OCI-M2 (cell line): Measurements from ENCODE around the gene NLGN2.

Experiments
- DNase-seq: peaks from one replicate; lab custom pipeline; 2025; ENCODE audit not compliant: unreplicated experiment; lab: John Stamatoyannopoulos, UW

The NLGN2 gene

GRCh38 chr17:7413346-7413985 is 5.8 kb downstream of the NLGN2 start:
- no peak for DNase-seq

GRCh38 chr17:7414837-7415236 is 7.2 kb downstream of the NLGN2 start:
- DNase-seq = no peak

DNA sequence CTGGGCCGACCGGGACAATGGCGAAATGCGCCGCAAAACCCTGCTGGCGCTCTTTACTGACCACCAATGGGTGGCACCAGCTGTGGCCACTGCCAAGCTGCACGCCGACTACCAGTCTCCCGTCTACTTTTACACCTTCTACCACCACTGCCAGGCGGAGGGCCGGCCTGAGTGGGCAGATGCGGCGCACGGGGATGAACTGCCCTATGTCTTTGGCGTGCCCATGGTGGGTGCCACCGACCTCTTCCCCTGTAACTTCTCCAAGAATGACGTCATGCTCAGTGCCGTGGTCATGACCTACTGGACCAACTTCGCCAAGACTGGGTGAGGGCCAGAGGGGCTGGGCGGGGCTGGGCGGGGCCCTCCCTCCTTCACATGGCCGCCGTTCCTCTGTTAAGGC is 8.1 kb downstream of the NLGN2 start:
- no peak for DNase-seq

DNA sequence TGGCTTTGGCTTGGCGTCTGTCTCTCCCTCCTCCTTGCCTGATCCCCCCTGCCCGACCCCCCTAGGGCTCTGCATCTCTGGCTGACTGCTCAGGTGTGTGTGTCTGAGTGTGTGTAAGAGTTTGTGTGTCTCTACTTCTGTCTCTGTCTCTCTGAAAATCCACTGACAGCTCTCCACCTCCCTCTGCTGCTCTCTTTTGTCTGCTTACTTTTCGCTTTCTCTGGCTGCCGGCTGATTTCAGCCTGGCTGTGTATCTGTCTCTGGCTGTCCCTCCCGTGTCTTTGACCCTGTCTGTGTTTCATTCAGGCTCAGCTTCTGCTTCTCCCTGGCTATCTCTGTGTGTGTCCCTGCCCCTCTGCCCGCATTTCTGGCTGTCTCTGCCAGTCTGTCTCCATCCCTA is 8.7 kb downstream of the NLGN2 start:
- no peak for DNase-seq

DNA sequence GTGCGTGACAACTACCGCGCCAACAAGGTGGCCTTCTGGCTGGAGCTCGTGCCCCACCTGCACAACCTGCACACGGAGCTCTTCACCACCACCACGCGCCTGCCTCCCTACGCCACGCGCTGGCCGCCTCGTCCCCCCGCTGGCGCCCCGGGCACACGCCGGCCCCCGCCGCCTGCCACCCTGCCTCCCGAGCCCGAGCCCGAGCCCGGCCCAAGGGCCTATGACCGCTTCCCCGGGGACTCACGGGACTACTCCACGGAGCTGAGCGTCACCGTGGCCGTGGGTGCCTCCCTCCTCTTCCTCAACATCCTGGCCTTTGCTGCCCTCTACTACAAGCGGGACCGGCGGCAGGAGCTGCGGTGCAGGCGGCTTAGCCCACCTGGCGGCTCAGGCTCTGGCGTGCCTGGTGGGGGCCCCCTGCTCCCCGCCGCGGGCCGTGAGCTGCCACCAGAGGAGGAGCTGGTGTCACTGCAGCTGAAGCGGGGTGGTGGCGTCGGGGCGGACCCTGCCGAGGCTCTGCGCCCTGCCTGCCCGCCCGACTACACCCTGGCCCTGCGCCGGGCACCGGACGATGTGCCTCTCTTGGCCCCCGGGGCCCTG is 9.5 kb downstream of the NLGN2 start:
- DNase-seq = no peak

- DNase-seq = no peak
Observed at GRCh38 chr17:7418472-7419152, 11.0 kb downstream of the NLGN2 start.

- DNase-seq = no peak
Observed at GRCh38 chr17:7419819-7420610, 12.4 kb downstream of the NLGN2 start, which contains the start of gene SPEM1. TSS of gene SPEM1 (plus strand) at chr17:7420324. CDS start at chr17:7420385, 61 bp downstream.

DNA sequence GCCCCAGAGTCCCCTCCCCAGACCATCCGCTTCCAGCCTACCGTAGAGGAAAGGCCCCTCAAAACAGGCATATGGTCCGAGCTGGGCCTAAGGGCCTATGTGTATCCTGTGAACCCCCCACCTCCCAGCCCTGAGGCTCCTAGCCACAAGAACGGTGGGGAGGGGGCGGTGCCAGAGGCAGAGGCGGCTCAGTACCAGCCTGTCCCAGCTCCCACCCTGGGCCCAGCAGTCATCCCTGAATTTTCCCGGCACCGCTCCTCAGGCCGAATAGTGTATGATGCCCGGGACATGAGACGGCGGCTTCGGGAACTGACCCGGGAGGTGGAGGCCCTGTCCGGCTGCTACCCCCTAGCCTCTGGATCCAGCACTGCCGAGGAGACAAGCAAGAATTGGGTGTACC is 13.5 kb downstream of the NLGN2 start:
- no peak for DNase-seq

DNA sequence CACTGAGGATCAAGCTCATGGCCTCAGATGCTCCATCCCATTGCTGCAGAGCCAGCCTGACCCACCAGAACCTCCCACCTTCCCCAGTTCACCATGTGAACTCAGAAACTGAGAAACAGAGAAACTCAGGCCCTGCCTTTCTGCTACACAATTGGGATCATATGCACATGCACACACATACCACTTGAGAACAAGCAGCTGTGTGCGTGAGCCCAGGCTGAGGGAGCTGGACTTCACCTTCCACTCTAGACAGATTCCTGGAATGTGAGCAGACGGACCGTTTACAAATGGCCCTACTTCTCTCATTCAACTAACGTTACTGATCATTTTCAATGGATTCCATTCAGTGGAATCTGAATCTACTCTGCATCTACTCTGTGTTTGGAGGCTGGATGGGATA is 16.0 kb downstream of the NLGN2 start:
- no peak for DNase-seq

DNA sequence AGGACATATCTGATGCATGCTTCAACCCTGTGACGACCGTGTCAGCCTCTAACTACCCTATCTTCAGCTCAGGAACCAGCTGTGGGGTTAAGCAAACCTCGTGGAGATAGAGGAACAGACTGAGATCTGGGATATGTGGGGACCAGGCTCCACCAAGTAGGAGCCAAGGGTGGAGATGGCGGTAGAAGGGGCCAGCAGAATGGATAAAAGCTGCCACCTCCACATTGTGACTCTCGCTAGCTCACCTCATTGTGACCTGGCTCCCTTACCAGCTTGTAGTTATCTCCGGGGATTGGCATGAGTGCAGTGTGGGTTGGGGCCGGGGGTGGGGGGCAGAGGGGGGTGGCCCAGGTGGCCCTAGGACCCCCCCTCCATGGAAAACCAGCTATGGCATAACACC is 17.7 kb downstream of the NLGN2 start, which contains the start of gene SPEM2:
SPEM2 (plus strand) TSS at position 301 of the 400 bp plus-strand sequence; CDS start at position 374, 73 bp downstream.
- no peak for DNase-seq

GRCh38 chr17:7425756-7426155 is 18.1 kb downstream of the NLGN2 start:
- no peak for DNase-seq

DNA sequence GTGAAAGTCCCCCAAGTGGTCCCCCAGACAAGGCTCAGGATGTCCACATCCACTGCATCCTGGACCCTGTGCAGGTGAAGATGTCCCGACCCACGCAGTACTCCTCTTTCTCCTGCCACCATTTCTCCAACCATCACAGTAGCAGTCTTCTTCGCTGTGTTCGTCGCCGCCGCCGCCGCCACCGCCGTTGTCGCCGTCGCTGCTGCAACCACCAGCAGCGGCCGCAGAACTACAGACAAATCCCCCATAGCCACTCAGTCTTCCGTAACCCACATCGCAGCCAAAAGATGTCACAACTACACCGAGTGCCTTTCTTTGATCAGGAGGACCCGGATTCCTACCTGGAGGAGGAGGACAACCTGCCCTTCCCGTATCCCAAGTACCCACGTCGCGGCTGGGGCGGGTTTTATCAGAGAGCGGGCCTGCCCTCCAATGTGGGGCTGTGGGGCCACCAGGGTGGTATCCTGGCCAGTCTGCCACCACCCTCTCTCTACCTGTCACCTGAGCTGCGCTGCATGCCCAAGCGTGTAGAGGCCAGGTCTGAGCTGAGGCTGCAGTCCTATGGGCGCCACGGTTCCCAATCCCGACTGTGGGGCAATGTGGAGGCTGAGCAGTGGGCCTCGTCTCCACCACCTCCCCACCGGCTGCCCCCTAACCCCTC is 18.7 kb downstream of the NLGN2 start:
- no peak for DNase-seq

- no peak for DNase-seq
Observed at GRCh38 chr17:7426896-7427489, 19.3 kb downstream of the NLGN2 start.

DNA sequence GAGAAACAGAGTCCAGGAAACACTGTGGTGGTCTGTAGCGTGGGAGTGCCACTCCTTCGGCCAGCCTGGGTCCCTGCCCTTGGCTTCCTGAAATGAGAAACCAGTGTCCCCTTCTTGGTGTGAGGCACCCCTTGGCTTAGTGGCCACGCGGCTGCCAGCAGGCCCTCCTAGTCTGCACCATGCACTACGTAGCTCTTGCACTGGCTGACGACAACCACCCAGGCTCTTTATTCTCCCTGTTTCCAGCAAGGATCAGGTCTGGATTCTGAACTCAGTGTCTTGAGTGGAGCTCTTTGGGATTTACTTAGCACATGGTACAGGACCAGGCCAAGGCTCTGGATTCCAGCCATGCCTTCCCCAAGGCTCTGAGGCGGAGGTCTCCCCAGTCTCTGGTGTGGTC is 19.9 kb downstream of the NLGN2 start:
- DNase-seq = no peak

DNA sequence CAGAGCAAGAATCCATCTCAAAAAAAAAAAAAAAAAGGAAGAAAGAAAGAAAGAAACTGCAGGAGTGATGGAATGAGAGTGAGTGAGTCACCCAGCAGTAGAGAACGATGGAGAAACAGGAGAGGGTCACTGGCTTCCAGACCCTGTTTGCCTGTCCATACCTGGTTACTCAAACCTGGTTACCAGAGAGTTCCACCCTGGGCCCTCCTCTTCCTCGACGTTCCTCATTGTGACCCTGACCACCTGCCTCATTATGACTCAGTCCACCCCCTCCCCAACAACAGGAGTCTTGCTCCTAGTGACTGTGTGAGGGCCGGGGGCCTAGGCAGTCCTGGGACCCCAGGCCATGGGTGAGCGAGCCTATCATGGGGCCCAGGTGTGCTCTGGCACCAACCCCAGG is 20.9 kb downstream of the NLGN2 start, which contains the start of gene SPEM3:
SPEM3 (plus strand) TSS at position 301 of the 400 bp plus-strand sequence; CDS start at position 347, 46 bp downstream.
- no peak for DNase-seq

- DNase-seq = no peak
Observed at GRCh38 chr17:7429722-7430121, 22.1 kb downstream of the NLGN2 start.

- DNase-seq = no peak
Observed at GRCh38 chr17:7431231-7431630, 23.6 kb downstream of the NLGN2 start.

- DNase-seq = no peak
Observed at GRCh38 chr17:7432296-7432695, 24.7 kb downstream of the NLGN2 start.

DNA sequence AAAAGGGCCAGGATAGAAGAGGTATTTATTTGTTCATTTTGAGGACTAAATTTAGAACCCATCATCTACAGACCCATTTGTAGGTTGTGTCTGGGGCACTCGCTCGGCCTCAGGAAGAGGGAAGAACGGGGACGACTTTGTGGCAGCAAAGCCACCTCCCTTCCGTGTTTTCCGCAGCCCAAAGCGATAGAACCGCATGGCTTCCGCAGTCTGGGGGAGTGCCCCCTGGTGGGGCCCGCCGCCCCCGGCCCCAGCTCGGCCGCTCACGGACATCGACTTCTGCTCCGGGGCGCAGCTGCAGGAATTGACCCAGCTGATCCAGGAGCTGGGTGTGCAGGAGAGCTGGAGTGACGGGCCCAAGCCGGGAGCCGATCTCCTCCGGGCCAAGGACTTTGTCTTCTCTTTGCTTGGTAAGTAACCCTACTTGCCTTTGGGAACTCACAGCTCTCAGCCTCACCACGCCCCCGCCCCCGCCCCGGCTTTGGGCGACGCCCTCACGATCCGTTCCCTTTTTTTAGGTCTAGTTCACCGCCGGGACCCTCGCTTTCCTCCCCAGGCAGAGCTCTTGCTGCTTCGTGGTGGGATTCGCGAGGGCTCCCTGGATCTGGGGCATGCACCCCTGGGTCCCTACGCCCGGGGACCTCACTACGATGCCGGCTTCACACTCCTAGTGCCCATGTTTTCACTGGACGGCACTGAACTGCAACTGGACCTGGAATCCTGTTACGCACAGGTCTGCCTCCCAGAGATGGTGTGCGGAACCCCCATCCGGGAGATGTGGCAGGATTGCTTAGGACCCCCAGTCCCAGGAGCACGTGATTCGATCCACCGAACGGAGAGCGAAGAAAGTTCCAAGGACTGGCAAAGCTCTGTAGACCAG is 28.3 kb downstream of the NLGN2 start:
- no peak for DNase-seq
